ENCODE results near the gene ARMC3.

The ARMC3 gene

GRCh38 chr10:22977751-22978150 lies 49.9 kb downstream of the ARMC3 start:
- H3K4me3 ChIP-seq (ENCODE audit: low read depth, low read length): no peak overlapping the region
- no peak for TF ChIP-seq CTCF (IDR thresholded peaks at IDR 0.05; ENCODE audit: low read depth, low read length)
- no peaks in the 10 kb centered on the region for H3K36me3 ChIP-seq
- H3K27me3 ChIP-seq (ENCODE audit: insufficient read depth, low read depth, severe bottlenecking): no peaks in the 10 kb centered on the region
- H3K27ac ChIP-seq: no peak overlapping the region
- DNase-seq: no peak
- no peaks in the 10 kb centered on the region for H3K9me3 ChIP-seq (ENCODE audit: severe bottlenecking)

- no peak overlapping the region for H3K27ac ChIP-seq
- no peaks in the 10 kb centered on the region for H3K36me3 ChIP-seq
- no peaks in the 10 kb centered on the region for H3K9me3 ChIP-seq (ENCODE audit: severe bottlenecking)
- DNase-seq: no peak
- TF ChIP-seq CTCF (IDR thresholded peaks at IDR 0.05; ENCODE audit: low read depth, low read length): no peak
- no peak overlapping the region for H3K4me3 ChIP-seq (ENCODE audit: low read depth, low read length)
- H3K27me3 ChIP-seq (ENCODE audit: insufficient read depth, low read depth, severe bottlenecking): no peaks in the 10 kb centered on the region
Measured at GRCh38 chr10:22978287-22978686, 50.4 kb downstream of the ARMC3 start.

GRCh38 chr10:22978918-22979317 lies 51.1 kb downstream of the ARMC3 start:
- Histone ChIP-seq H3K9me3 (ENCODE audit: severe bottlenecking) (no peaks in the 10 kb centered on the region), H3K27me3 (ENCODE audit: insufficient read depth, low read depth, severe bottlenecking) (no peaks in the 10 kb centered on the region), H3K4me3 (ENCODE audit: low read depth, low read length) (no peak overlapping the region), H3K36me3 (no peaks in the 10 kb centered on the region), H3K27ac (no peak overlapping the region)
- TF ChIP-seq CTCF (IDR thresholded peaks at IDR 0.05; ENCODE audit: low read depth, low read length): no peak
- DNase-seq: no peak

GRCh38 chr10:22980822-22981221 lies 53.0 kb downstream of the ARMC3 start:
- Histone ChIP-seq H3K4me3 (ENCODE audit: low read depth, low read length) (no peak overlapping the region), H3K9me3 (ENCODE audit: severe bottlenecking) (no peaks in the 10 kb centered on the region), H3K27ac (no peak overlapping the region), H3K27me3 (ENCODE audit: insufficient read depth, low read depth, severe bottlenecking) (no peaks in the 10 kb centered on the region), H3K36me3 (no peaks in the 10 kb centered on the region)
- no peak for DNase-seq
- TF ChIP-seq CTCF (IDR thresholded peaks at IDR 0.05; ENCODE audit: low read depth, low read length): no peak

GRCh38 chr10:22984066-22984465 lies 56.2 kb downstream of the ARMC3 start:
- Histone ChIP-seq H3K27me3 (ENCODE audit: insufficient read depth, low read depth, severe bottlenecking) (no peaks in the 10 kb centered on the region), H3K9me3 (ENCODE audit: severe bottlenecking) (no peaks in the 10 kb centered on the region), H3K27ac (no peak overlapping the region), H3K4me3 (ENCODE audit: low read depth, low read length) (no peak overlapping the region), H3K36me3 (no peaks in the 10 kb centered on the region)
- no peak for TF ChIP-seq CTCF (IDR thresholded peaks at IDR 0.05; ENCODE audit: low read depth, low read length)
- no peak for DNase-seq

GRCh38 chr10:22986771-22987542 lies 59.1 kb downstream of the ARMC3 start:
- DNase-seq: no peak
- Histone ChIP-seq H3K4me3 (ENCODE audit: low read depth, low read length) (no peak overlapping the region), H3K9me3 (ENCODE audit: severe bottlenecking) (no peaks in the 10 kb centered on the region), H3K36me3 (no peaks in the 10 kb centered on the region), H3K27ac (no peak overlapping the region), H3K27me3 (ENCODE audit: insufficient read depth, low read depth, severe bottlenecking) (no peaks in the 10 kb centered on the region)
- TF ChIP-seq CTCF (IDR thresholded peaks at IDR 0.05; ENCODE audit: low read depth, low read length): no peak

Measured in WERI-Rb-1 (cell line).